H9 (cell line): ENCODE results near the gene GYG2. TPM values are rescaled to one million over a fixed set of nuclear protein-coding genes. Genes with fewer than 3 reads are reported as not detected.

Experiments
- DNase-seq: peaks from one replicate; pipeline ENCODE4 v3.0.0-alpha.2; 2017
- H2AFZ ChIP-seq: one replicate; pipeline ENCODE4 v1.6.1; 2013; ENCODE audit warnings: mild to moderate bottlenecking, low read length, control low read depth, moderate library complexity
- H2AK5ac ChIP-seq: 2 replicates; pipeline ENCODE4 v1.6.1; 2013; ENCODE audit warnings: low read length, control low read depth, mixed read lengths; ENCODE audit not compliant: insufficient read length
- H2BK120ac ChIP-seq: one replicate; pipeline ENCODE4 v1.6.1; 2013; ENCODE audit warnings: low read depth, mild to moderate bottlenecking, low read length, control low read depth, inconsistent platforms; ENCODE audit not compliant: poor library complexity, severe bottlenecking
- H2BK12ac ChIP-seq: 2 replicates; pipeline ENCODE4 v1.6.1; 2013; ENCODE audit warnings: low read length, control low read depth, mixed read lengths, low read depth; ENCODE audit not compliant: insufficient read length
- H2BK15ac ChIP-seq: 2 replicates; pipeline ENCODE4 v1.6.1; 2013; ENCODE audit warnings: low read depth, low read length, control low read depth
- H2BK20ac ChIP-seq: one replicate; pipeline ENCODE4 v1.6.1; 2013; ENCODE audit warnings: low read depth, mild to moderate bottlenecking, low read length, control low read depth, inconsistent platforms; ENCODE audit not compliant: poor library complexity, severe bottlenecking
- H2BK5ac ChIP-seq: 2 replicates; pipeline ENCODE4 v1.6.1; 2013; ENCODE audit warnings: low read length, control low read depth, mixed read lengths; ENCODE audit not compliant: insufficient read length
- H3K14ac ChIP-seq: 2 replicates; pipeline ENCODE4 v1.6.1; 2013; ENCODE audit warnings: low read length, control low read depth; ENCODE audit not compliant: insufficient read depth
- H3K18ac ChIP-seq: 2 replicates; pipeline ENCODE4 v1.6.1; 2013; ENCODE audit warnings: low read depth, mild to moderate bottlenecking, mixed read lengths, low read length, control low read depth; ENCODE audit not compliant: insufficient read length
- H3K23ac ChIP-seq: 2 replicates; pipeline ENCODE4 v1.6.1; 2013; ENCODE audit warnings: low read length, control low read depth, mixed read lengths, low read depth; ENCODE audit not compliant: insufficient read length
- H3K23me2 ChIP-seq: 2 replicates; pipeline ENCODE4 v1.6.1; 2013; ENCODE audit warnings: low read depth, mild to moderate bottlenecking, mixed read lengths, low read length, control low read depth; ENCODE audit not compliant: insufficient read length, poor library complexity, severe bottlenecking
- H3K27ac ChIP-seq: 2 replicates; pipeline ENCODE4 v1.5.1; 2013; ENCODE audit warnings: low read length, control low read depth, mixed read lengths, low read depth; ENCODE audit not compliant: insufficient read length
- H3K27me3 ChIP-seq: 2 replicates; pipeline ENCODE4 v1.6.1; 2013; ENCODE audit warnings: low read length, control low read depth, inconsistent platforms; ENCODE audit not compliant: insufficient read depth
- H3K4ac ChIP-seq: 2 replicates; pipeline ENCODE4 v1.6.1; 2013; ENCODE audit warnings: low read depth, mild to moderate bottlenecking, control low read depth, inconsistent platforms, low read length, moderate library complexity
- H3K4me1 ChIP-seq: 2 replicates; pipeline ENCODE4 v1.6.1; 2013; ENCODE audit warnings: low read length, control low read depth, inconsistent platforms; ENCODE audit not compliant: insufficient read depth
- H3K4me2 ChIP-seq: 2 replicates; pipeline ENCODE4 v1.6.1; 2013; ENCODE audit warnings: low read length, control low read depth, mixed read lengths; ENCODE audit not compliant: insufficient read length, insufficient read depth
- H3K56ac ChIP-seq: 2 replicates; pipeline ENCODE4 v1.6.1; 2013; ENCODE audit warnings: low read depth, mild to moderate bottlenecking, mixed read lengths, low read length, control low read depth; ENCODE audit not compliant: insufficient read length
- H3K79me1 ChIP-seq: 2 replicates; pipeline ENCODE4 v1.6.1; 2013; ENCODE audit warnings: low read depth, mild to moderate bottlenecking, moderate library complexity, low read length, control low read depth, inconsistent platforms; ENCODE audit not compliant: insufficient read depth, poor library complexity, severe bottlenecking
- H3K79me2 ChIP-seq: 2 replicates; pipeline ENCODE4 v1.6.1; 2013; ENCODE audit warnings: low read length, control low read depth, inconsistent platforms; ENCODE audit not compliant: insufficient read depth
- H3K9ac ChIP-seq: 2 replicates; pipeline ENCODE4 v1.6.1; 2013; ENCODE audit warnings: low read length, control low read depth, mixed read lengths; ENCODE audit not compliant: insufficient read length; ENCODE audit errors: extremely low read depth
- H3K9me3 ChIP-seq: one replicate; pipeline ENCODE4 v1.6.1; 2013; ENCODE audit warnings: low read depth, low read length, inconsistent platforms; ENCODE audit not compliant: control insufficient read depth
- H3T11ph ChIP-seq: one replicate; pipeline ENCODE4 v1.6.1; 2013; ENCODE audit warnings: mild to moderate bottlenecking, low read length, control low read depth, inconsistent platforms
- H4K20me1 ChIP-seq: one replicate; pipeline ENCODE4 v1.6.1; 2013; ENCODE audit not compliant: control insufficient read depth, insufficient read length, insufficient read depth
- H4K5ac ChIP-seq: 2 replicates; pipeline ENCODE4 v1.6.1; 2013; ENCODE audit warnings: low read depth, mild to moderate bottlenecking, mixed read lengths, low read length, control low read depth; ENCODE audit not compliant: insufficient read length
- H4K8ac ChIP-seq: replicated peaks from 2 replicates; pipeline ENCODE4 v1.6.1; 2013; ENCODE audit warnings: low read length, control low read depth, mixed read lengths, low read depth; ENCODE audit not compliant: insufficient read length
- H4K91ac ChIP-seq: 2 replicates; pipeline ENCODE4 v1.6.1; 2013; ENCODE audit warnings: low read depth, mild to moderate bottlenecking, moderate library complexity, mixed read lengths, low read length, control low read depth; ENCODE audit not compliant: insufficient read length
- H3K27ac Mint-ChIP-seq, 3 experiments: 2 replicates in 2 of 3; 3 replicates in 1 of 3; pipeline ENCODE4 v1.8.0; 2020 to 2021; ENCODE audit warnings: mixed read lengths in 3 of 3, mild to moderate bottlenecking in 1 of 3, moderate library complexity in 1 of 3
- H3K27me3 Mint-ChIP-seq: 2 replicates; pipeline ENCODE4 v1.8.0; 2021; ENCODE audit warnings: low read depth, mild to moderate bottlenecking, moderate library complexity, mixed read lengths
- H3K36me3 Mint-ChIP-seq, 3 experiments: 2 replicates in 2 of 3; 3 replicates in 1 of 3; pipeline ENCODE4 v1.8.0; 2020 to 2021; ENCODE audit warnings: low read depth in 3 of 3, mixed read lengths in 3 of 3; ENCODE audit not compliant: insufficient read depth in 1 of 3
- H3K4me1 Mint-ChIP-seq, 2 experiments: 2 replicates each; pipeline ENCODE4 v1.8.0; 2020; ENCODE audit warnings: mixed read lengths in 2 of 2
- H3K4me3 Mint-ChIP-seq, 2 experiments: 2 replicates in 1 of 2; 3 replicates in 1 of 2; pipeline ENCODE4 v1.8.0; 2020 to 2021; ENCODE audit warnings: mild to moderate bottlenecking in 2 of 2, mixed read lengths in 2 of 2, moderate library complexity in 1 of 2
- H3K9me3 Mint-ChIP-seq, 2 experiments: 2 replicates in 1 of 2; 3 replicates in 1 of 2; pipeline ENCODE4 v1.8.0; 2020; ENCODE audit warnings: mild to moderate bottlenecking in 2 of 2, mixed read lengths in 2 of 2, moderate library complexity in 1 of 2
- WGBS: extraction: QIAGEN DNeasy Blood & Tissue Kit; methylation state at CpG from one replicate; pipeline ENCODE4 v1.1.7; 2013; ENCODE audit warnings: missing lambda C conversion rate, low lambda C conversion rate, mixed read lengths; ENCODE audit not compliant: insufficient read length; ENCODE audit errors: extremely low coverage; 5-methylcytosine and 5-hydroxymethylcytosine counted together
- total RNA-seq: library from RNA; stranded (reverse); gene quantifications from 2 replicates; pipeline ENCODE4 v1.2.1, GENCODE V29; 2021
- TF ChIP-seq, protein P1 (sequence below): fragments of 200-600 bp; sonication (generic); conservative IDR thresholded peaks from 3 replicates; pipeline ENCODE4 v1.8.0; 2021; ENCODE audit warnings: antibody characterized with exemption, mild to moderate bottlenecking

The GYG2 gene
- total RNA-seq, 1 experiment from 2014 or later, result 95.9 TPM

DNA sequence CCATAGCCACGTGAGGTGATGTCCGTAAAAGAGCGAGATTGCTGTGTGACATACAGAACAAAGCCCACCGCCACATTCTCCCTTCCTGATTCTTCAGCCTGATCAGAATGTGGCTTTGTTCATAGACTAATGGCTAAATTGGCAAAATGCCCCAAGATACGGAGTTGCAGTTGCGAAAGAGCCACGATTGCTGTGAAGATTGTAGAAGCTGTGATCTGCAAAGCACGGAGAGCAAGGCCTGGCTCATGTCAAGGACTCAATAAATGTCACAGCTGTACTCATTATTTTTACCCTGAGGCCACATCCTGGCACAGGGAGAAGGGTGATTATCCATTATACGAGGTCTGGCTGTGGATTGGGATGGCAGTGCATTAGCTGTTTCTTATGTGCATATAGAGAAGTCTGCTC lies 66.2 kb downstream of the GYG2 start:
- TF ChIP-seq, protein P1, sequence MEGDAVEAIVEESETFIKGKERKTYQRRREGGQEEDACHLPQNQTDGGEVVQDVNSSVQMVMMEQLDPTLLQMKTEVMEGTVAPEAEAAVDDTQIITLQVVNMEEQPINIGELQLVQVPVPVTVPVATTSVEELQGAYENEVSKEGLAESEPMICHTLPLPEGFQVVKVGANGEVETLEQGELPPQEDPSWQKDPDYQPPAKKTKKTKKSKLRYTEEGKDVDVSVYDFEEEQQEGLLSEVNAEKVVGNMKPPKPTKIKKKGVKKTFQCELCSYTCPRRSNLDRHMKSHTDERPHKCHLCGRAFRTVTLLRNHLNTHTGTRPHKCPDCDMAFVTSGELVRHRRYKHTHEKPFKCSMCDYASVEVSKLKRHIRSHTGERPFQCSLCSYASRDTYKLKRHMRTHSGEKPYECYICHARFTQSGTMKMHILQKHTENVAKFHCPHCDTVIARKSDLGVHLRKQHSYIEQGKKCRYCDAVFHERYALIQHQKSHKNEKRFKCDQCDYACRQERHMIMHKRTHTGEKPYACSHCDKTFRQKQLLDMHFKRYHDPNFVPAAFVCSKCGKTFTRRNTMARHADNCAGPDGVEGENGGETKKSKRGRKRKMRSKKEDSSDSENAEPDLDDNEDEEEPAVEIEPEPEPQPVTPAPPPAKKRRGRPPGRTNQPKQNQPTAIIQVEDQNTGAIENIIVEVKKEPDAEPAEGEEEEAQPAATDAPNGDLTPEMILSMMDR, result no peak
- Mint-ChIP-seq H3K9me3 (no peaks in the 10 kb centered on the region), H3K36me3 (peaks cover 3 to 11% (median 11%) of the 10 kb centered on the region in 3 experiments; a peak in 5 of 7 replicates), H3K27ac (peak overlapping the region in 1 of 3 experiments; percentile 37; a peak in 1 of 7 replicates), H3K4me1 (peaks cover 59 to 63% of the 10 kb centered on the region in 2 experiments), H3K4me3 (no peak overlapping the region), H3K27me3 (no peaks in the 10 kb centered on the region)
- no peak overlapping the region for H2BK15ac ChIP-seq
- H2BK20ac ChIP-seq, result no peak overlapping the region
- H3K14ac ChIP-seq, result no peak overlapping the region
- no peak overlapping the region for H3K27ac ChIP-seq
- H2BK120ac ChIP-seq, result no peak overlapping the region
- DNase-seq, result no peak
- H3K56ac ChIP-seq, result no peak overlapping the region
- no peak overlapping the region for H2AK5ac ChIP-seq
- H3K79me1 ChIP-seq, result no peaks in the 10 kb centered on the region
- no peak overlapping the region for H3K4me2 ChIP-seq
- no peak overlapping the region for H3K23ac ChIP-seq
- no peaks in the 10 kb centered on the region for H3K79me2 ChIP-seq
- H2BK5ac ChIP-seq, result no peak overlapping the region
- no peaks in the 10 kb centered on the region for H4K20me1 ChIP-seq
- H4K8ac ChIP-seq, result no peak overlapping the region
- no peak overlapping the region for H3K4ac ChIP-seq
- H3K23me2 ChIP-seq, result peaks cover 4% of the 10 kb centered on the region
- no peaks in the 10 kb centered on the region for H3K9me3 ChIP-seq
- H3T11ph ChIP-seq, result no peak overlapping the region
- no peak overlapping the region for H4K5ac ChIP-seq
- peaks cover 22% of the 10 kb centered on the region; the same call in 1 of the 2 replicates for H3K4me1 ChIP-seq
- no peak overlapping the region for H2BK12ac ChIP-seq
- no peak overlapping the region for H3K18ac ChIP-seq
- H2AFZ ChIP-seq, result no peak overlapping the region
- WGBS, result no CpG with 5 or more reads among the region's 9 CpGs
- no peak overlapping the region for H3K9ac ChIP-seq
- H3K27me3 ChIP-seq, result no peaks in the 10 kb centered on the region
- no peak overlapping the region for H4K91ac ChIP-seq
